ENCODE data around the gene CTU2. TPM values are rescaled to one million over a fixed set of nuclear protein-coding genes. Genes with fewer than 3 reads are reported as not detected.

CTU2 gene
- total and polyA plus RNA-seq, 2 of the 4 experiments (the other 2 are of a cell fraction) = 12.9 to 18.4 TPM

- Histone ChIP-seq H4K5ac (ENCODE audit: low read depth, low read length) (no peak overlapping the region), H2BK20ac (ENCODE audit: low read depth, low read length) (no peak overlapping the region), H2BK15ac (ENCODE audit: low read depth, low read length) (no peak overlapping the region), H3K36me3 (ENCODE audit: control insufficient read depth, insufficient read depth, low read length) (peaks cover 66% of the 10 kb centered on the region), H2BK5ac (ENCODE audit: low read depth, low read length, poor library complexity, severe bottlenecking) (no peak overlapping the region), H2AFZ (replicated peaks; ENCODE audit: low read length, poor library complexity) (peak overlapping the region; percentile 70), H3K27ac (ENCODE audit: insufficient read depth, low read length) (no peak overlapping the region), H3K4ac (ENCODE audit: low read depth, low read length) (no peak overlapping the region), H3K4me2 (ENCODE audit: low read depth, low read length) (no peak overlapping the region), H3K9me3 (ENCODE audit: control insufficient read depth, insufficient read depth, low read length) (no peaks in the 10 kb centered on the region), H3K4me1 (ENCODE audit: control insufficient read depth, insufficient read depth, low read length) (no peaks in the 10 kb centered on the region), H2AK5ac (ENCODE audit: low read depth, low read length) (0 out of 2 replicates have a peak overlapping the region, but pooled peaks have one; percentile 21), H3K18ac (ENCODE audit: low read depth, low read length) (no peak overlapping the region), H3K56ac (ENCODE audit: extremely low read depth, insufficient read depth, low read length) (no peak overlapping the region), H3K9ac (ENCODE audit: low read depth, low read length) (no peak overlapping the region), H3K14ac (replicated peaks; ENCODE audit: low read depth, low read length) (no peak overlapping the region), H4K8ac (ENCODE audit: low read depth in 2 of 2, low read length in 2 of 2) (no peak overlapping the region), H2BK120ac (ENCODE audit: low read depth, low read length) (no peak overlapping the region), H3K27me3 (ENCODE audit: control insufficient read depth, insufficient read depth, low read length) (no peaks in the 10 kb centered on the region), H3K4me3 (ENCODE audit: insufficient read depth, low read depth, low read length) (no peak overlapping the region), H3K9me1 (ENCODE audit: insufficient read depth, low read length) (no peaks in the 10 kb centered on the region), H3K79me1 (ENCODE audit: low read depth in 1 of 2, low read length in 2 of 2) (peaks cover 3 to 56% of the 10 kb centered on the region in 2 experiments; a peak in 3 of 4 replicates), H3K23ac (ENCODE audit: low read depth, low read length) (no peak overlapping the region), H2AK9ac (replicated peaks; ENCODE audit: low read depth, low read length, poor library complexity) (peak overlapping the region; percentile 72), H4K20me1 (ENCODE audit: insufficient read depth, low read length) (peaks cover 41% of the 10 kb centered on the region), H4K91ac (ENCODE audit: insufficient read depth, low read depth, low read length) (no peak overlapping the region)
- peak; percentile 70 for DNase-seq
- BruUV-seq (replicated peaks) = TSS peak; percentile 62
- in situ Hi-C loops (cut with MboI; ENCODE audit: low sequenced_read_pairs) = no loop called here
- dilution Hi-C loops (cut with HindIII; ENCODE audit: low sequenced_read_pairs, unreplicated experiment) = no loop called here
- ChIA-PET POLR2A (ENCODE audit: unreplicated experiment) (no interaction called here), CTCF (interaction anchor here (0.6 to 1.5 kb wide), 20 partner anchors 9 to 120 kb away, joined by 3 to 5 read pairs (median 3); partner anchors contain the start of genes APRT, PIEZO1 and TRAPPC2L)
- WGBS, 2 experiments (ENCODE audit: extremely low coverage in 2 of 2, insufficient read length in 1 of 2) = 44% methylated on average over 41 of the region's 54 CpGs; no CpG with 5 or more reads in 1 of the 2 experiments
- intact Hi-C loops (cut with micrococcal nuclease) = loop anchor here (1.0 kb wide), 2 partner anchors 48 to 430 kb away; partner anchors contain the start of gene PIEZO1
- ATAC-seq (ENCODE audit: low read depth) = peak; percentile 94
- TF ChIP-seq ELK1 (IDR thresholded peaks at IDR 0.05; ENCODE audit: borderline replicate concordance, low read depth, low read length) = no peak
- TF ChIP-seq BHLHE40 (IDR thresholded peaks at IDR 0.05; ENCODE audit: low read depth, low read length) = peak; percentile 90
- TF ChIP-seq CEBPB (IDR thresholded peaks at IDR 0.05; ENCODE audit: low read depth, low read length) = no peak
- TF ChIP-seq RCOR1 (IDR thresholded peaks at IDR 0.05; ENCODE audit: insufficient replicate concordance, low read length) = no peak
- TF ChIP-seq CTCF (conservative IDR thresholded peaks at IDR 0.05; ENCODE audit: low read depth, low read length) = peak; percentile 99
- no peak for TF ChIP-seq POLR2A (IDR thresholded peaks at IDR 0.05; ENCODE audit: low read depth, low read length)
- no peak for TF ChIP-seq RFX5 (IDR thresholded peaks at IDR 0.05; ENCODE audit: low read depth, low read length)
- TF ChIP-seq MAZ (IDR thresholded peaks at IDR 0.05; ENCODE audit: borderline replicate concordance, low read depth, low read length) = peak; percentile 69; the same call in 1 of the 2 replicates
- peak; percentile 95 for TF ChIP-seq MXI1 (IDR thresholded peaks at IDR 0.05; ENCODE audit: borderline replicate concordance, low read depth, low read length)
- no peak for TF ChIP-seq NFE2L2 (IDR thresholded peaks at IDR 0.05; ENCODE audit: low read depth, low read length)
- no peak for TF ChIP-seq CHD1 (IDR thresholded peaks at IDR 0.05; ENCODE audit: low read depth, low read length)
- TF ChIP-seq MAFK (IDR thresholded peaks at IDR 0.05; ENCODE audit: low read depth, low read length) = no peak
- peak; percentile 84 for TF ChIP-seq SMC3 (IDR thresholded peaks at IDR 0.05; ENCODE audit: low read depth, low read length)
- peak; percentile 74 for TF ChIP-seq USF2 (IDR thresholded peaks at IDR 0.05; ENCODE audit: low read depth, low read length)
Measured at GRCh38 chr16:88737298-88738150, 31.2 kb downstream of the CTU2 start.

All from IMR-90 (cell line).